Measurements from ENCODE around the gene TCAP. TPM values are rescaled to one million over a fixed set of nuclear protein-coding genes. Genes with fewer than 3 reads are reported as not detected.
A peak's percentile ranks its signal among the peaks of the same experiment; 100 is the strongest.

Gene TCAP, protein sequence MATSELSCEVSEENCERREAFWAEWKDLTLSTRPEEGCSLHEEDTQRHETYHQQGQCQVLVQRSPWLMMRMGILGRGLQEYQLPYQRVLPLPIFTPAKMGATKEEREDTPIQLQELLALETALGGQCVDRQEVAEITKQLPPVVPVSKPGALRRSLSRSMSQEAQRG
- total RNA-seq (2021; fragmentation: NEBNext Ultra II Directional; extraction: Animal tissue kit (Norgen Biotek cat#: 25700)), result under 1 TPM; 0.09 to 0.51 (median 0.14) TPM
- long read RNA-seq, result 0 reads

DNA sequence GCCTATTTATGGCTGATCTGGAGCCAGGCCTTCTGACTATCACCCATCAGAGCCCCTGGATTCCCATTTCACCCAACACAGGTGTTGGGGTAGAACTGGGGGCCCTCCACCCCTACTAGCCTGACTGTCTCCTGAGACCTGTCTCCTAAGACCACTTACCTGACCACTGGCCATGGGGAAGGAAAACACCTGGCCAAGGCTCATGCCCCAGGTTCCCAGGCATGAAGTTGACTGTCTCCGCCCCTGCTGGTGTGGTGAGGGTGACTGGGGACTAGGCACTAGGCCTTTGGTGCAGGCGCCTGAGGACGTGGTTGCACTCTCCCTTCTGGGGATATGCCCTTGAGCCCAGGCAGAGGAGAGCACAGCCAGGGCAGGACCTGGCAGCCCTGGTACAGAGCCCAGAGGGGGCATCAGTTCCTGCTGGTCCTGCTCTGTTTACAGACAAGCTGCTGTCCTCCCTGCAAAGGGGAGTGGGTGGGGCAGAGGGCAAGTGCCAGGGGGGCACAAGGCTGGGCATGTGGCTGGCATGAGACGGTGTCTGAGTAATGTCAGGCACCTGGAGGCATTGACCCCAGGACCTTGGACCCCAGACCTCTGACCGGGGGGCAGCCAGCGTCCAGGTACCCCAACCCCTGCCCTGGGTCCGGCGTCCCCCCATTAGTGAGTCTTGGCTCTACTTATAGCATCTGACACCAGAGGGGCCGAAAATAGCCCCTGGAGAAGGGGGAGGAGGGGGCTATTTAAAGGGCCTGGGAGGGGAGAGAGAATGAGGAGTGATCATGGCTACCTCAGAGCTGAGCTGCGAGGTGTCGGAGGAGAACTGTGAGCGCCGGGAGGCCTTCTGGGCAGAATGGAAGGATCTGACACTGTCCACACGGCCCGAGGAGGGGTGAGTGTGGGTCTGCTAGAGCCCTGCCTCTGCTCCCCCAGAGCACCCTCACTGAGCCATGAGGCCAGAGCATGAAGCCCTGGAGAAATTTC lies at the start of gene TCAP:
TSS of gene TCAP (plus strand) at position 769 of the 981 bp plus-strand sequence. CDS start at position 780, 11 bp downstream.
- peaks cover 29% of the 10 kb centered on the region for H3K27me3 Mint-ChIP-seq (ENCODE audit: insufficient read depth)
- no peak within 1 kb of the TSS for H3K4me3 Mint-ChIP-seq
- no peak within 1 kb of the TSS for H3K27ac Mint-ChIP-seq
- H3K36me3 Mint-ChIP-seq (ENCODE audit: low read depth), result no peaks in the 10 kb centered on the region
- TF ChIP-seq, protein P1, sequence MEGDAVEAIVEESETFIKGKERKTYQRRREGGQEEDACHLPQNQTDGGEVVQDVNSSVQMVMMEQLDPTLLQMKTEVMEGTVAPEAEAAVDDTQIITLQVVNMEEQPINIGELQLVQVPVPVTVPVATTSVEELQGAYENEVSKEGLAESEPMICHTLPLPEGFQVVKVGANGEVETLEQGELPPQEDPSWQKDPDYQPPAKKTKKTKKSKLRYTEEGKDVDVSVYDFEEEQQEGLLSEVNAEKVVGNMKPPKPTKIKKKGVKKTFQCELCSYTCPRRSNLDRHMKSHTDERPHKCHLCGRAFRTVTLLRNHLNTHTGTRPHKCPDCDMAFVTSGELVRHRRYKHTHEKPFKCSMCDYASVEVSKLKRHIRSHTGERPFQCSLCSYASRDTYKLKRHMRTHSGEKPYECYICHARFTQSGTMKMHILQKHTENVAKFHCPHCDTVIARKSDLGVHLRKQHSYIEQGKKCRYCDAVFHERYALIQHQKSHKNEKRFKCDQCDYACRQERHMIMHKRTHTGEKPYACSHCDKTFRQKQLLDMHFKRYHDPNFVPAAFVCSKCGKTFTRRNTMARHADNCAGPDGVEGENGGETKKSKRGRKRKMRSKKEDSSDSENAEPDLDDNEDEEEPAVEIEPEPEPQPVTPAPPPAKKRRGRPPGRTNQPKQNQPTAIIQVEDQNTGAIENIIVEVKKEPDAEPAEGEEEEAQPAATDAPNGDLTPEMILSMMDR (IDR thresholded peaks at IDR 0.05), result no peak
- DNase-seq, result no peak
- no peaks in the 10 kb centered on the region for H3K9me3 Mint-ChIP-seq
- H3K4me1 Mint-ChIP-seq (ENCODE audit: low read depth), result peaks cover 18% of the 10 kb centered on the region

DNA sequence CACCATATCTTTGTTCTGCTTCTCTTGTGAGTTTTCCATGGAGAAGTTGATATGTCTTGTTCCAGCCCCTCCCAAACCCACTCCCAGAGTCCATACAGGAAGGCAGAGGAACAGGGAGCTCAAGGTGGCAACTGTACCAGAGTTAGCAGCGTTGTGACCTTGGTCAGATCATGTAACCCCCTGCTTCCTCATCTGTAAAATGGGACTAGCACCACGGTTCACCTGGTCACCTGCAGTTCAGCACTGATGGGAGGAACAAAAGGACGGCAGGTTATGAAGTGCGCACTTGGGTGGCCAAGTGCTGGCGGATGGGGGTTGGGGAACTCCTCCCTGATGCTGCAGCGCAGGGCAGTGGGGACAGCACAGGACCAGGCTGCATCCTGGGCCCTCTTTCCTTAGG lies 49.7 kb upstream of the TCAP start:
- DNase-seq, result no peak
- peaks cover 7% of the 10 kb centered on the region for H3K27me3 Mint-ChIP-seq (ENCODE audit: insufficient read depth)
- no peak overlapping the region for H3K4me3 Mint-ChIP-seq

DNA sequence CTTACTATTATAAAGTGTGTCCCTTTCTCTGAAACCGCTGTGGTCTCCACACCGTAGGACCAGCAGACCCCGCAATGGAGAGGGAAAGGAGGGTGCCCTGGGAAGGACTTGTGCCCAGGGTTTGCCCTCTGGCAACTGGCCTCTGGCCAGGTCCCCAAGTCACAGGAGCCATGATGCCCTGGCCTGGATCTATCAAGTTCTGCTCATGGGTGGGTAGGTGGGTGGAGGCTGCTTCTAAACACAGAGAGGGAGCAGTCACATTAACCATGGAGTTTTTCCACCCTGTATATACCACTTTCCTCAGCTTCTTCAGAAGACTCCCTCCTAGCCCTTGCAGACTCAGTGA lies 48.1 kb upstream of the TCAP start:
- Mint-ChIP-seq H3K27me3 (ENCODE audit: insufficient read depth) (peaks cover 14% of the 10 kb centered on the region), H3K4me3 (peak overlapping the region; percentile 45; the same call in 1 of the 2 replicates), H3K36me3 (ENCODE audit: low read depth) (no peaks in the 10 kb centered on the region), H3K27ac (no peak overlapping the region), H3K4me1 (ENCODE audit: low read depth) (peaks cover 3% of the 10 kb centered on the region), H3K9me3 (no peaks in the 10 kb centered on the region)
- TF ChIP-seq, protein P1 (IDR thresholded peaks at IDR 0.05), result no peak
- DNase-seq, result no peak

More for the DNA sequence above, 49.7 kb upstream of the TCAP start:
- Mint-ChIP-seq H3K27ac (no peak overlapping the region), H3K36me3 (ENCODE audit: low read depth) (no peaks in the 10 kb centered on the region), H3K4me1 (ENCODE audit: low read depth) (no peaks in the 10 kb centered on the region), H3K9me3 (no peaks in the 10 kb centered on the region)
- TF ChIP-seq, protein P1 (IDR thresholded peaks at IDR 0.05), result no peak

DNA sequence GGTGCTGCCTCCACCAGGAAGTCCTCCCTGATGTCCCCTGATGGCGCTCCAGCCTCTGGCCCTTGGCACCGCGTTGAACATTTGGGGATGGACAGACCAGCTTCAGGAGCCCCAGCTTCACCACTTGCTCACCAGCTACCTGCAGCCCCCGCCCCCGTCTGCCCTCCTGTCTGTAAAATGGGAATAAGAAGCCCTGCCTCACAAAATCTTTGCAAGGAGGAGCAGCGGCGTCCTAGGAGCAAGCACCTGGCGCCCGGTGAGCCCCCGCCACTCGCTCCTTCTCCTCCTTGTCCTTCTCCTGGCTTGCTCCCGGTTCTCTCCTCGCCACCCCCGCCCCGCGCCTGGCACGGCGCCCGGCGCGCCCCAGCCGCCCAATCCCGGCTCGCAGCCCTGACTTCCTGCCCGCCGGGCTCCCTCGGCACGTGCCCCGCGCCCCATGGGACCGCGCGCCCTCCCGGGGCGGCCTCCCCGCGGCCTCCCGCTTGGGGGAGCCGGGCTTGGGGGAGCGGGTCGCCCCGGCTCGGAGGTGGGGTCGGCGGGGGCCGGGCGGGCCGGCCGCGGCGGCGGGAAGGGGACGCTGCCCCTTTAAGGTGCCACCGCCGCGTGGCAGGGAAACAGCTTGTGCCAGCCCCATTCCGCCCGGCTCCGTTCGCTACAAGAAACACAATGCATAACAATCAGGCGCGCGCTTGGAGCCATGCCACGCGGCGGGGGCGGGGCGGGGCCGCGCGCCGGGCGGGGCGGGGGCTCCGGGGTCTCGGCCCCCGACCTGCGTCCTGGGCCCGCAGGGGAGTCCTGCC lies 47.5 kb upstream of the TCAP start:
- peaks cover 15% of the 10 kb centered on the region for H3K27me3 Mint-ChIP-seq (ENCODE audit: insufficient read depth)
- H3K9me3 Mint-ChIP-seq, result no peaks in the 10 kb centered on the region
- peaks cover 8% of the 10 kb centered on the region for H3K4me1 Mint-ChIP-seq (ENCODE audit: low read depth)
- TF ChIP-seq, protein P1 (IDR thresholded peaks at IDR 0.05), result no peak
- peak overlapping the region; percentile 87; the same call in 1 of the 2 replicates for H3K4me3 Mint-ChIP-seq
- peak overlapping the region; percentile 68 for H3K27ac Mint-ChIP-seq
- no peaks in the 10 kb centered on the region for H3K36me3 Mint-ChIP-seq (ENCODE audit: low read depth)
- peak; percentile 30 for DNase-seq

GRCh38 chr17:39618246-39618913 lies 46.8 kb upstream of the TCAP start:
- DNase-seq, result no peak
- no peaks in the 10 kb centered on the region for H3K9me3 Mint-ChIP-seq
- peaks cover 11% of the 10 kb centered on the region for H3K4me1 Mint-ChIP-seq (ENCODE audit: low read depth)
- TF ChIP-seq, protein P1 (IDR thresholded peaks at IDR 0.05), result no peak
- H3K27ac Mint-ChIP-seq, result peak overlapping the region; percentile 68
- no peaks in the 10 kb centered on the region for H3K36me3 Mint-ChIP-seq (ENCODE audit: low read depth)
- peaks cover 18% of the 10 kb centered on the region for H3K27me3 Mint-ChIP-seq (ENCODE audit: insufficient read depth)
- H3K4me3 Mint-ChIP-seq, result peak overlapping the region; percentile 87
